B cell (primary cell): ENCODE measurements around the gene FLG.
"Not testable (repeated sequence)": the region's sequence is repeated elsewhere in the genome, so short reads cannot be mapped to it uniquely, and the experiment has no call there.

Experiments used
- CTCF ChIP-seq: fragments of 200-600 bp; IDR thresholded peaks from one replicate; pipeline ENCODE4 v1.8.0; 2022; ENCODE audit warnings: antibody characterized with exemption, mild to moderate bottlenecking
- EZH2 ChIP-seq: IDR thresholded peaks from 2 replicates; pipeline ENCODE4 v1.6.1; 2012; ENCODE audit warnings: borderline replicate concordance, low read depth, mild to moderate bottlenecking, moderate library complexity, low read length; ENCODE audit not compliant: insufficient read depth, poor library complexity, severe bottlenecking

GRCh38 chr1:152304773-152305172 lies 20.3 kb downstream of the FLG start:
- TF ChIP-seq CTCF, EZH2: not testable (repeated sequence)
